Measurements from ENCODE around the gene CIT.

The CIT gene

DNA sequence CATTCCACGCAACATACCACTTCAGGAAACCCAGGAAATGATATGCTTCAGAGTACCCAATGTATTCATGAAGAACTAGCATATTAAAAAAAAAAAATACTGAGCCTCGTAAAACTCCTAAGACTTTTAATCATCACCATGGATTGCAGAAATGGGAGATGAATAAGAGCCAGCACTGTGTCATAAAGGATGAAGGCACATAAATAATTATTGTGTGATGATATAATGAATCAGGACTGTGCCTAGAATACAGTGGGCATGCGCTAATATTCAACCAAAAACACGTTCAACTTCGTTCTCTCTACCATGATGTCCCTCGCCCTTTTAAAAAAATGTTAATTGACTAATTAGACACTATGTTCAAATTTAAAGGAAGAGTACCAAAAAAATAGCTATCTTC, 68.7 kb downstream of the CIT start:
- no peak for DNase-seq (ENCODE audit: low read depth)
- TF ChIP-seq, protein P1, sequence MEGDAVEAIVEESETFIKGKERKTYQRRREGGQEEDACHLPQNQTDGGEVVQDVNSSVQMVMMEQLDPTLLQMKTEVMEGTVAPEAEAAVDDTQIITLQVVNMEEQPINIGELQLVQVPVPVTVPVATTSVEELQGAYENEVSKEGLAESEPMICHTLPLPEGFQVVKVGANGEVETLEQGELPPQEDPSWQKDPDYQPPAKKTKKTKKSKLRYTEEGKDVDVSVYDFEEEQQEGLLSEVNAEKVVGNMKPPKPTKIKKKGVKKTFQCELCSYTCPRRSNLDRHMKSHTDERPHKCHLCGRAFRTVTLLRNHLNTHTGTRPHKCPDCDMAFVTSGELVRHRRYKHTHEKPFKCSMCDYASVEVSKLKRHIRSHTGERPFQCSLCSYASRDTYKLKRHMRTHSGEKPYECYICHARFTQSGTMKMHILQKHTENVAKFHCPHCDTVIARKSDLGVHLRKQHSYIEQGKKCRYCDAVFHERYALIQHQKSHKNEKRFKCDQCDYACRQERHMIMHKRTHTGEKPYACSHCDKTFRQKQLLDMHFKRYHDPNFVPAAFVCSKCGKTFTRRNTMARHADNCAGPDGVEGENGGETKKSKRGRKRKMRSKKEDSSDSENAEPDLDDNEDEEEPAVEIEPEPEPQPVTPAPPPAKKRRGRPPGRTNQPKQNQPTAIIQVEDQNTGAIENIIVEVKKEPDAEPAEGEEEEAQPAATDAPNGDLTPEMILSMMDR (IDR thresholded peaks at IDR 0.05; ENCODE audit: insufficient read depth, low read depth, low read length, missing control alignments) = no peak
- no peak overlapping the region for H3K4me3 ChIP-seq (ENCODE audit: low read depth, low read length)

DNA sequence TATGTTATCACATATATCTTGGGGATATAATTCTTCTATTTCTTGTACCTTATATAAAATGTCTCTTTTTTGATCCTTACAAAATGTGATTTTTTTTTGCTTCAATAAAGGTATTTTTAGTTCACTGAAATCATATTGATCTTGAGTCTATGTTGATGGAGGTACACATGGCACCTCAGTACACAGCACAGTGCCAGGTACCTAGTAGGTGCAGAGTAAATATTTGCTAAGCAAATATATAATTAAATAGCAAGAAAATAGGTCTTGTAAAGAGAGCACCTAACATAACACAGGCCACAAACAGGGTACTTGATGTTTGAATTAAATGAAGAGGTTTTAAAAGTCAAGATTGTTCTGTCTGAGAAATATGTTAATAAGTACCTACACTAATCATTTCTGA, 69.7 kb downstream of the CIT start:
- no peak for DNase-seq (ENCODE audit: low read depth)
- H3K4me3 ChIP-seq (ENCODE audit: low read depth, low read length) = no peak overlapping the region
- TF ChIP-seq, protein P1 (IDR thresholded peaks at IDR 0.05; ENCODE audit: insufficient read depth, low read depth, low read length, missing control alignments) = no peak

DNA sequence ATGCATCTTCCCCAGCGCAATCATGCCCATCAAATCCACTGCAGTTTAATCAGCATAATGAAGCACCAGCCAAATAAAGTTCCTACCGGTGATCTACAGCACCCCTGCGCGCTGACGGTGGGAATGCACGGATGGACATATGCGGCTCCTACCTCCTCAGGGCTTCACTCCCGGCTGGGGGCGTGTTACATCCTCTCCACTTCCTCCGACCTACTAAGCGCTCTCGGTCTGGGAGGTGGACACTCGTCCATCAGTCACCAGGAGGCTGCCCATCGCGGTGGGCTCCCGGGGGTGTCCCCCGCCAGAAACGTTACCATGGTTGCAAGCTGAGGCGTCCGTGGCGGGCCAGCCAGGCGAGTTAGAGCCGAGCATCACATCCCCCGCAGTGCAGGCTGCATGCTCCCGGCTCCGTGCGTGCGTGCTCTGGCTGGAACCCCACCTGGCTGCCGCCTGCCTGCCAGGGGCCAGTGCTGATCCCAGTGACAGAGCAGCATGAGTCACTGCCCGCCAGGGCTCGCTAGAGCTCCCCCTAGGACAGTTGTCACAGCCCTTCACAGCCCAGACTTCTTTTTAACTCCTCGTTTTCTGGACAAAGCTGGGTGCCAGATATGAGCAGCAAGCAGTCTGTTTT, 73.0 kb downstream of the CIT start:
- TF ChIP-seq, protein P1 (IDR thresholded peaks at IDR 0.05; ENCODE audit: insufficient read depth, low read depth, low read length, missing control alignments) = no peak
- DNase-seq (ENCODE audit: low read depth) = peak; percentile 17
- no peak overlapping the region for H3K4me3 ChIP-seq (ENCODE audit: low read depth, low read length)

DNA sequence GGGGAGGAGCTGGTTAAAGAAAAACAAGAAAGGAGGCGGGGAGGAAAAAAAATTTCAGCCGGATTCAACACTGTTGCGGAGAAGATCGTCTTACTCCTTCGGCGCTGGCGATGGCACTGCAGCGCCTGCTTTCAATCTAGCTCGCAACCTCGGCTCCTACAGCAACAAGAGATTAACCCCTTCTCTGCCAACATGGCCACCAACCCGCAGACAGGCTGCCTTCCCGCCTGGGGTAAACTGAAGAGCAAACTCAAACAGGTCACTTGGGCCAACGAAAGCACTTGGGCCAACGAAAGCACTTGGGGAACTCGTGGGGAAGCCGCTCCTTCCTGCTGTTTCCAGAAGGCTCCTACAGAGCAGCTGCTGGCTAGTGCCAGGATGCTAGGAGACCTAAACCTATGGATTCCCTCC, 73.7 kb downstream of the CIT start:
- DNase-seq (ENCODE audit: low read depth) = no peak
- no peak overlapping the region for H3K4me3 ChIP-seq (ENCODE audit: low read depth, low read length)

DNA sequence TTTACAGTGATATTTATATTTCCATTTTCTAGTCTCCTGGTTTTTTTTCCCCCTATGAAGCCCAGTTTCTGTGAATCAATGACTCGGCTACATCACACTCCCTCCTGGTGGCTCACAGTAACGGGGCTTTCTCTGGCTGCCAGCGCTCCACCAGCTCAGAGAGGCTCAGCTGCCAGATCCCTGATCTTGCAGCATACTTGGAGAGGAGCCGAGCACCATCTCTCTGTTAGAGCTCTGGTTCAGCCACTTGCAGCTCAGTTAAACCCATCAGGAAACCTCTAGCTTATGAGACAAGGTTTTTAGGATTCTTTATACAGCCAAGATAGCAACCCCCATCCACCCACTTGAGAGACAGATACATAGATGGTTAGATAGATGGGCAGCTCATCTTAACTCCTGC, 74.6 kb downstream of the CIT start:
- no peak for DNase-seq (ENCODE audit: low read depth)
- no peak overlapping the region for H3K4me3 ChIP-seq (ENCODE audit: low read depth, low read length)
- TF ChIP-seq, protein P1 (IDR thresholded peaks at IDR 0.05; ENCODE audit: insufficient read depth, low read depth, low read length, missing control alignments) = no peak

More for the DNA sequence above, 73.7 kb downstream of the CIT start:
- TF ChIP-seq, protein P1 (IDR thresholded peaks at IDR 0.05; ENCODE audit: insufficient read depth, low read depth, low read length, missing control alignments) = no peak

DNA sequence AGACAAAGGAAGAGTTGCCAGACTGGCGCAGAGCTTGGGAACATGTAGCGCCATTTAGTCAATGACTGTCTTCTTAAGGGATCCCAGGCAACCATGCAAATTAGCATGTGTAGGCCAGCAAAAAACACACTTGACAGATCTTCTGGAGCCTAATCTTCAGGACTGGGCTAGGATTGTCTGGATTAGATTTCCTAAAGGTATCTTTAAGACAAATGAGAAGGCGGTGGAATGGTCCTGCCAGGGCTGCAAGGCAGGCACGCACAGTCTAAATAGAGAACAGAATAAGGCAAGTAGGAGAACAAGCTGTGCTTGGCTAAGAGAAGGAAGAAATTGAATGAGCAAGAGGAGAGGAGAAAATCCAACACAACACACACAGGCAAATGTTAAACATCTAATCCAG, 80.0 kb downstream of the CIT start:
- no peak for DNase-seq (ENCODE audit: low read depth)
- TF ChIP-seq, protein P1 (IDR thresholded peaks at IDR 0.05; ENCODE audit: insufficient read depth, low read depth, low read length, missing control alignments) = no peak
- no peak overlapping the region for H3K4me3 ChIP-seq (ENCODE audit: low read depth, low read length)

DNA sequence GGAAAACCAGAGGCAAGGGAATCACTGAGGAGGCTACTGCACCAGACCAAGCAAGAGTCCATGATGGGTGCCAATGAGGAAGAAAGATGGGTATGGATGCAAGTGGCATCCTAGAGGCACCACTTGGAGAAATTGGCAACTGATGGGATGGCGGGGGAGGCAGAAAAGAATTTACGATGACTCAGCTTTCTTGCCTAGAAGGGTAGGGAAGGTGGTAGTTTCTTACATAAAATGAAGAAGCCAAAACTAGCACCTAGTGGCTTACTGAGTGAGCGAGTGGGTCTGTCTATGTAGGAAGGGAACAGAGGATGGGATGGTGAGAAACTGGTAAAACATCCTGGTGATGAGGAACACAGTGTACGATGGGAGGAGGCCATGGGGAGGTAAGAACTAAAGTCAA, 80.8 kb downstream of the CIT start:
- TF ChIP-seq, protein P1 (IDR thresholded peaks at IDR 0.05; ENCODE audit: insufficient read depth, low read depth, low read length, missing control alignments) = no peak
- no peak for DNase-seq (ENCODE audit: low read depth)
- no peak overlapping the region for H3K4me3 ChIP-seq (ENCODE audit: low read depth, low read length)

Measured in GM12865 (cell line).